Measurements from ENCODE around the gene DIPK1A. TPM values are rescaled to one million over a fixed set of nuclear protein-coding genes. Genes with fewer than 3 reads are reported as not detected.

The DIPK1A gene
- total RNA-seq, 1 donor: 29.0 TPM

GRCh38 chr1:92936865-92937264, 24.4 kb downstream of the DIPK1A start:
- Histone ChIP-seq H3K27ac (ENCODE audit: low read depth, low read length) (no peak overlapping the region), H3K27me3 (ENCODE audit: insufficient read depth, low read length) (no peaks in the 10 kb centered on the region), H3K4me1 (ENCODE audit: insufficient read depth, low read length) (peaks cover 50% of the 10 kb centered on the region), H3K9me3 (ENCODE audit: low read depth, low read length) (no peaks in the 10 kb centered on the region), H2AFZ (ENCODE audit: low read length) (no peak overlapping the region), H4K20me1 (ENCODE audit: insufficient read depth, low read length) (no peaks in the 10 kb centered on the region), H3K4me3 (ENCODE audit: insufficient read depth, low read length) (no peak overlapping the region), H3K79me2 (ENCODE audit: insufficient read depth, low read length) (peaks cover 6% of the 10 kb centered on the region), H3K36me3 (ENCODE audit: insufficient read depth, low read length) (no peaks in the 10 kb centered on the region), H3K4me2 (ENCODE audit: insufficient read depth, low read length) (no peak overlapping the region)
- no peak for DNase-seq (ENCODE audit: insufficient read length, low spot score, missing footprints)
- no peak for TF ChIP-seq CTCF (IDR thresholded peaks at IDR 0.05; ENCODE audit: extremely low read depth, low read depth, low read length)

- H3K4me2 ChIP-seq (ENCODE audit: insufficient read depth, low read length): peak overlapping the region; percentile 47
- H4K20me1 ChIP-seq (ENCODE audit: insufficient read depth, low read length): no peaks in the 10 kb centered on the region
- H3K79me2 ChIP-seq (ENCODE audit: insufficient read depth, low read length): peaks cover 3% of the 10 kb centered on the region
- H3K9me3 ChIP-seq (ENCODE audit: low read depth, low read length): no peaks in the 10 kb centered on the region
- H3K36me3 ChIP-seq (ENCODE audit: insufficient read depth, low read length): no peaks in the 10 kb centered on the region
- H3K4me1 ChIP-seq (ENCODE audit: insufficient read depth, low read length): peaks cover 49% of the 10 kb centered on the region
- peak overlapping the region; percentile 1 for H3K4me3 ChIP-seq (ENCODE audit: insufficient read depth, low read length)
- H3K27ac ChIP-seq (ENCODE audit: low read depth, low read length): peak overlapping the region; percentile 60
- H3K27me3 ChIP-seq (ENCODE audit: insufficient read depth, low read length): no peaks in the 10 kb centered on the region
- TF ChIP-seq CTCF (IDR thresholded peaks at IDR 0.05; ENCODE audit: extremely low read depth, low read depth, low read length): no peak
- peak; percentile 77 for DNase-seq (ENCODE audit: insufficient read length, low spot score, missing footprints)
- no peak overlapping the region for H2AFZ ChIP-seq (ENCODE audit: low read length)
Measured at GRCh38 chr1:92934395-92935378, 26.6 kb downstream of the DIPK1A start.

GRCh38 chr1:92933459-92933858, 27.8 kb downstream of the DIPK1A start:
- Histone ChIP-seq H3K9me3 (ENCODE audit: low read depth, low read length) (no peaks in the 10 kb centered on the region), H2AFZ (ENCODE audit: low read length) (no peak overlapping the region), H3K27me3 (ENCODE audit: insufficient read depth, low read length) (no peaks in the 10 kb centered on the region), H3K4me3 (ENCODE audit: insufficient read depth, low read length) (no peak overlapping the region), H3K27ac (ENCODE audit: low read depth, low read length) (peak overlapping the region; percentile 60), H4K20me1 (ENCODE audit: insufficient read depth, low read length) (no peaks in the 10 kb centered on the region), H3K4me1 (ENCODE audit: insufficient read depth, low read length) (peaks cover 53% of the 10 kb centered on the region), H3K36me3 (ENCODE audit: insufficient read depth, low read length) (no peaks in the 10 kb centered on the region), H3K4me2 (ENCODE audit: insufficient read depth, low read length) (no peak overlapping the region), H3K79me2 (ENCODE audit: insufficient read depth, low read length) (peaks cover 3% of the 10 kb centered on the region)
- no peak for DNase-seq (ENCODE audit: insufficient read length, low spot score, missing footprints)
- TF ChIP-seq CTCF (IDR thresholded peaks at IDR 0.05; ENCODE audit: extremely low read depth, low read depth, low read length): no peak

GRCh38 chr1:92931691-92932090, 29.6 kb downstream of the DIPK1A start:
- no peak overlapping the region for H3K4me3 ChIP-seq (ENCODE audit: insufficient read depth, low read length)
- DNase-seq (ENCODE audit: insufficient read length, low spot score, missing footprints): no peak
- no peaks in the 10 kb centered on the region for H3K36me3 ChIP-seq (ENCODE audit: insufficient read depth, low read length)
- no peaks in the 10 kb centered on the region for H4K20me1 ChIP-seq (ENCODE audit: insufficient read depth, low read length)
- TF ChIP-seq CTCF (IDR thresholded peaks at IDR 0.05; ENCODE audit: extremely low read depth, low read depth, low read length): no peak
- peaks cover 45% of the 10 kb centered on the region for H3K4me1 ChIP-seq (ENCODE audit: insufficient read depth, low read length)
- H3K4me2 ChIP-seq (ENCODE audit: insufficient read depth, low read length): no peak overlapping the region
- H3K9me3 ChIP-seq (ENCODE audit: low read depth, low read length): no peaks in the 10 kb centered on the region
- no peak overlapping the region for H2AFZ ChIP-seq (ENCODE audit: low read length)
- no peaks in the 10 kb centered on the region for H3K27me3 ChIP-seq (ENCODE audit: insufficient read depth, low read length)
- peaks cover 3% of the 10 kb centered on the region for H3K79me2 ChIP-seq (ENCODE audit: insufficient read depth, low read length)
- no peak overlapping the region for H3K27ac ChIP-seq (ENCODE audit: low read depth, low read length)
